ENCODE results near the gene HMGCS1.
"Not testable (repeated sequence)": the region's sequence is repeated elsewhere in the genome, so short reads cannot be mapped to it uniquely, and the experiment has no call there.

HMGCS1 gene

GRCh38 chr5:43312076-43312661 lies 1.0 kb downstream of the HMGCS1 start:
- no peak for DNase-seq

- DNase-seq = no peak
These were observed 3.6 kb downstream of the HMGCS1 start for GRCh38 chr5:43309637-43310036.

- no peak for DNase-seq
These were observed 4.1 kb downstream of the HMGCS1 start for GRCh38 chr5:43309122-43309521.

GRCh38 chr5:43306954-43307353 lies 6.3 kb downstream of the HMGCS1 start:
- DNase-seq = not testable (repeated sequence)

- peak; percentile 50 for DNase-seq
These were observed 7.2 kb downstream of the HMGCS1 start for GRCh38 chr5:43305948-43306565.

- DNase-seq = no peak
These were observed 8.7 kb downstream of the HMGCS1 start for GRCh38 chr5:43304525-43304924.

- DNase-seq = no peak
These were observed 10.0 kb downstream of the HMGCS1 start for GRCh38 chr5:43303242-43303641.

- no peak for DNase-seq
These were observed 10.7 kb downstream of the HMGCS1 start for GRCh38 chr5:43302481-43302880.

GRCh38 chr5:43301653-43302091 lies 11.5 kb downstream of the HMGCS1 start:
- peak; percentile 39 for DNase-seq

- no peak for DNase-seq
These were observed 13.1 kb downstream of the HMGCS1 start for GRCh38 chr5:43300112-43300511.

GRCh38 chr5:43298443-43298842 lies 14.8 kb downstream of the HMGCS1 start:
- no peak for DNase-seq

GRCh38 chr5:43296835-43297234 lies 16.4 kb downstream of the HMGCS1 start:
- DNase-seq = no peak

- DNase-seq = no peak
These were observed 18.0 kb downstream of the HMGCS1 start for GRCh38 chr5:43295202-43295601.

- no peak for DNase-seq
These were observed 19.0 kb downstream of the HMGCS1 start for GRCh38 chr5:43294226-43294625.

- DNase-seq = no peak
These were observed 22.5 kb downstream of the HMGCS1 start for GRCh38 chr5:43290726-43291125.

GRCh38 chr5:43288269-43288831 lies 24.9 kb downstream of the HMGCS1 start:
- DNase-seq = no peak

- DNase-seq = no peak
These were observed 25.7 kb downstream of the HMGCS1 start for GRCh38 chr5:43287493-43287892.

- no peak for DNase-seq
These were observed 26.6 kb downstream of the HMGCS1 start for GRCh38 chr5:43286623-43287022.

GRCh38 chr5:43281840-43282658 lies 31.2 kb downstream of the HMGCS1 start:
- DNase-seq = no peak

GRCh38 chr5:43279548-43280274 lies 33.5 kb downstream of the HMGCS1 start:
- DNase-seq = no peak

GRCh38 chr5:43275391-43275790 lies 37.8 kb downstream of the HMGCS1 start:
- DNase-seq = no peak

- DNase-seq = no peak
These were observed 38.6 kb downstream of the HMGCS1 start for GRCh38 chr5:43274435-43275114.
